NCI-H2081 (cell line): ENCODE results near the gene CDK8.

Source experiments
- DNase-seq, 2 experiments: peaks; one replicate each; lab custom pipeline; 2025; lab: John Stamatoyannopoulos, UW

CDK8 gene

GRCh38 chr13:26446751-26447150, 192.8 kb downstream of the CDK8 start:
- no peak for DNase-seq

GRCh38 chr13:26448032-26448431, 194.1 kb downstream of the CDK8 start:
- DNase-seq, result no peak

- DNase-seq, result no peak
Observed at GRCh38 chr13:26449063-26449848, 195.3 kb downstream of the CDK8 start.
